ENCODE results near the gene TRUB2.
A peak's percentile ranks its signal among the peaks of the same experiment; 100 is the strongest.
"Not testable (repeated sequence)": the region's sequence is repeated elsewhere in the genome, so short reads cannot be mapped to it uniquely, and the experiment has no call there.

The TRUB2 gene

GRCh38 chr9:128341435-128341849, 19.2 kb upstream of the TRUB2 start:
- peak; percentile 13 to 37 for DNase-seq (ENCODE audit: low read depth in 1 of 2, low spot score in 1 of 2)

- peak in 1 of 2 donors; percentile 14 for DNase-seq (ENCODE audit: low read depth in 1 of 2, low spot score in 1 of 2)
These were observed 18.6 kb upstream of the TRUB2 start for GRCh38 chr9:128340691-128341434.

- DNase-seq (ENCODE audit: low read depth in 1 of 2, low spot score in 1 of 2): peak; percentile 66 to 73
These were observed 17.8 kb upstream of the TRUB2 start, which contains the start of gene SLC27A4 for GRCh38 chr9:128339761-128340690. SLC27A4 (plus strand) TSS chr9:128340527; CDS start chr9:128343133, 2,606 bp downstream.

DNA sequence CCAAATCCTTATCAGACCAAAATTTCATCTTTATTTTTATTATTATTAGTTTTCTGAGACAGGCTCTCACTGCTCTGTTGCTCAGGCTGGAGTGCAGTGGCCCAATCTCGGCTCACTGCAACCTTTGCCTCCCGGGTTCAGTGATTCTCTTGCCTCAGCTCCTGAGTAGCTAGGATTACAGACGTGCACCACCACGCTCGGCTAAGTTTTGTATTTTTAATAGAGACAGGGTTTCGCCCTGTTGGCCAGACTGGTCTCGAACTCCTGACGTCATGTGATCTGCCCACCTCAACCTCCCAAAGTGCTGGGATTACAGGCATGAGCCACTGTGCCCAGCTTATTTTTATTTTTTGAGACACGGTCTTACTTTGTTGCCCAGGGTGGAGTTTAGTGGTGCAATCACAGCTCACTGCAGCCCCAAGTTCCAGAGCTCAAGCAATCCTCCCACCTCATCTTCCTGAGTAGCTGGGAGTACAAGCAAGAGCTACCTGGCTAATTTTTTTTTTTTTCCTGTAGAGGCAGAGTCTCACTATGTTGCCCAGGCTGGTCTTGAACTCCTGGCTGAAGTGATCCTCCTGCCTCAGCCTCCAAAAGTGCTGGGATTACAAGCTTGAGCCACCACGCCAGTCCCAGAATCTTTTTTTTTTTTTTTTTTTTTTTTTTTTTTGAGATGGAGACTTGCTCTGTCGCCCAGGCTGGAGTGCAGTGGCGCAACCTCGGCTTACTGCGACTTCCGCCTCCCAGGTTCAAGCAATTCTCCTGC, 16.8 kb upstream of the TRUB2 start:
- DNase-seq (ENCODE audit: low read depth in 1 of 2, low spot score in 1 of 2): not testable (repeated sequence)

DNA sequence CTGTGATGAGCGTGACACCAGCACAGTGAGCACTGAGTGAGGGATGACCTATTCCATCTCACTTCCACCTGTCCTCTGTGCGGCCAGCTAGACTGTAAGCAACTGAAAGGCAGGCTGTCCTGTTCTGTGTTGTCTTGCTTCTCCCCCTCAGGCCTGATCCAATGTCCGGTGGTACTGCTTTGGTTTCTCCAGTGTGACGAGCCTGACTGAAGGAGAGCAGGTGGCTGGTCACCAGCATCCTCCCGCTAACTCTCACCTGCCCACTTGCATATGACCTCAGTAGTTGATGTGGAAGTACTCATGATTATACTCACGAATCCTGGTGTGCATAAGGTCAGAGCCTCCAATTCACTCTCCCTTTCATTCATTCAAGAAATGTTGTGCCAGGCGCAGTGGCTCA, 15.7 kb upstream of the TRUB2 start:
- DNase-seq (ENCODE audit: low read depth in 1 of 2, low spot score in 1 of 2): no peak

DNA sequence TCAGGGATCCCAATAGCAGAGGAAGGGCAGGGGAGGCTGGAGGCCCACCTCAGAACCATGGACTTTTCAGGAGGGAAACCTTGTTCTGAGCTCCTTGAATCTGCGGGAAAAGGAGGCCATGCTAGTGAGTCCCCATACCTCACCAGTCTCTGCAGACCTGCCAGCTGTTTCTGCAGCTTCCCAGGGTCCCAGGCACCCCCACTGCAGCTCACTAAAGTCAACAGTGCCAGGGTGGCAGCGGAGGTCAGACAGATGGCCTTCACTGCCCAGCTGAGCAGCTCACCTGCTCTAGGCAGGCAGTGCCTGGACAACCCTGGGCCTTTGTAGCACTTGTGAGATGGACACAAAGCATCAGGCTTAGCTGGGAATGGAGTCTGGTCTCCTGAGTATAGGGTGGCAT, 13.7 kb upstream of the TRUB2 start:
- DNase-seq (ENCODE audit: low read depth in 1 of 2, low spot score in 1 of 2): no peak

- DNase-seq (ENCODE audit: low read depth in 1 of 2, low spot score in 1 of 2): no peak
These were observed 12.9 kb upstream of the TRUB2 start for GRCh38 chr9:128335161-128335560.

DNA sequence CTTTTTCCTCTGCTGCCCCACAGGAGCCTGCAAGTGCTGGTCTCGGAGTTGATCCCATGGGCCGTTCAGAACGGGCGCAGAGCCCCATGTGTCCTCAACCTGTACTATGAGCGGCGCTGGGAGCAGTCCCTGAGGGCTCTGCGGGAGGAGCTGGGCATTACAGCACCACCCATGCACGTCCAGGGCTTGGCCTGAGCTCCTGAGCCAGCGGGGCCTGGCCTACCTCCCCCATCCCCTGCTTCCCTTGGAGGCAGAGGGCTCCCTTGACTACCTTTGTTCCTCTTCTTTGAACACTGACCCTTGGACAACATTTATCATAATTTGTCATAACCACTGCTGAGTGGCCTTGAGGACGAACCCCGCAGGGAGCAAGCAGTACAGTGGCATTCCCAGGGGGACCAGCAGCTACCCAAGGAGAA, 11.2 kb upstream of the TRUB2 start:
- no peak for DNase-seq (ENCODE audit: low read depth in 1 of 2, low spot score in 1 of 2)

GRCh38 chr9:128325629-128326028, 3.4 kb upstream of the TRUB2 start:
- no peak for DNase-seq (ENCODE audit: low read depth in 1 of 2, low spot score in 1 of 2)

DNA sequence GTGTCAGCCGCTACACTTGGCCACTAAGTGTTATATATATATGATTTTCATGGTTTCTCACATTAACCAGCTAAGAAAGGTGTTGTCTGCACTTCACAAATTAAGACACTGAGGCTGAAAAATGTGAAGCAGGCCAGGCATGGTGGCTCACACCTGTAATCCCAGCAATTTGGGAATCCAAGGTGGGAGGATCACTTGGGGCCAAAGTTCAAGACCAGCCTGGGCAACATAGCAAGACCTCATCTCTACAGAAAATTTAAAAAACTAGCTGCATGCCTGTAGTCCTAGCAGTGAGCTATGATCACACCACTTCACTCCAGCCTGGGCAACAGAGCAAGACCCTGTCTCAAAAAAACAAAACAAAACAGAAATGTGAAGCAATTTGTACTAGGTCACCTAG, 2.2 kb upstream of the TRUB2 start:
- no peak for DNase-seq (ENCODE audit: low read depth in 1 of 2, low spot score in 1 of 2)

GRCh38 chr9:128323791-128324190, 1.5 kb upstream of the TRUB2 start:
- DNase-seq (ENCODE audit: low read depth in 1 of 2, low spot score in 1 of 2): no peak

DNA sequence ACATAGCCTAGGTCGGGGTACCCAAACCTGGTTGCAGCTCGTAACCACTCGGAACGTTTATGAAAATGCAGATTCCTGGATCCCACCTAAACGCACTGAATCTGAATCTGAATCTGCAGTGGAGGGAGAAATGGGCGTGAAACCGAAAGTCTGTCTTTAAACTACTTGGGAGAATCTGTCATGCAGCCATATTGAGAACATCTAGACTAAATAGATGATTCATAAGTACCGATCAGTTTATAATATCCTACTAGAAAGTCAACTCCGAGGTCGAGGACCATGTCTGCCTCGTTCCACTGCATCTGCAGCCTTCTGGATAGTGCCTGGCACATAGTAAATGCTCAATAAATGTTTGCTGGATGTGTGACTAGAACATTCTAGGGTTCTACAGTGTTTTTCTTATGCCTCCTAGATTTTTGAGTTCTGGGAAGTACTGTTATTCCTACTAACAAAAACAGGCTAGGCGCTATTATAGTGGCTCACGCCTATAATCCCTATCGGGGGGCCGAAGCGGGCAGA, 1.0 kb upstream of the TRUB2 start:
- DNase-seq (ENCODE audit: low read depth in 1 of 2, low spot score in 1 of 2): no peak

DNA sequence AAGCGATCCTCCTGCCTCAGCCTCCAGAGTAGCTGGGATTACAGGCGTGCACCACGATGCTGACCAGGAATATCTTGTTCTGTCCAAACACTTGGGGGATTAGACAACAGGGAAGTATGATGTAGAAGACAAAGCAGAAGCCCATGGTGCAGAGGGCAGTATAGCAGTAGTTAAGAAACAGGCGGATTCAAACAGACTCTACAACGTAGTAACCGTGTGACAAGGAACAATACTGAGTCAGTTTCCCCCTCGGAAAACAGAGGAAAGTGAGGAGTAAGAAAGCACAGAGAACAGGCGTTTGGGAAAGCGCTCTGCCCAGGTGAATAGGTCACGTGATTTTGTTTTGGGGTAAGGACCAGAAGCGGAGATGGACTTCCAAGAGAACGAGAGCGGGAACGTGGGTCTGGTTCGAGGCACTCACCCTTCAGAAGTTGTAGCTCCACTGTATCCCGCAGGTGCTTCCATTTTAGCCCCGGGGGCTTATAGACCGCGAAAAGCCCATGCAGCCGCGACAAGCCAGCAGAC, 306 bp downstream of the TRUB2 start:
- DNase-seq (ENCODE audit: low read depth in 1 of 2, low spot score in 1 of 2): no peak

GRCh38 chr9:128321343-128321742, 904 bp downstream of the TRUB2 start:
- DNase-seq (ENCODE audit: low read depth in 1 of 2, low spot score in 1 of 2): no peak

DNA sequence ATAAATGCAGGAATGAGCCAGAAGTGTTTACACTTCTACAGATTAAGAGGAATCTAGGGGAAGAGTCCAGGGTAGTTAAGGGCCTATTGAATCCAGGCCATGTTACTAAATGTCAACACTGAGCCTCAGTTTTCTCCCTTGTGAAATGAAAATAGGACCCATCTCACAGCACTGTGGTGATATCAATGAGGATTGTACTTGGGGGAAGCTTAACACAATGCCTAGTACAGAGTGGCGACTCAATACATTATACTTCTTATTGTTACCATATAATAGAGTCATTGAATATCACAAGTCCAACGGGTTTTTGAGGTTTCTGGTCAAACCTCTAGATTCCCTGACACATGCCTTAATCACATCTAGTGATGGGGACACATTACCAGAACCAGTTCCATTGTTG, 4.6 kb downstream of the TRUB2 start:
- no peak for DNase-seq (ENCODE audit: low read depth in 1 of 2, low spot score in 1 of 2)

DNA sequence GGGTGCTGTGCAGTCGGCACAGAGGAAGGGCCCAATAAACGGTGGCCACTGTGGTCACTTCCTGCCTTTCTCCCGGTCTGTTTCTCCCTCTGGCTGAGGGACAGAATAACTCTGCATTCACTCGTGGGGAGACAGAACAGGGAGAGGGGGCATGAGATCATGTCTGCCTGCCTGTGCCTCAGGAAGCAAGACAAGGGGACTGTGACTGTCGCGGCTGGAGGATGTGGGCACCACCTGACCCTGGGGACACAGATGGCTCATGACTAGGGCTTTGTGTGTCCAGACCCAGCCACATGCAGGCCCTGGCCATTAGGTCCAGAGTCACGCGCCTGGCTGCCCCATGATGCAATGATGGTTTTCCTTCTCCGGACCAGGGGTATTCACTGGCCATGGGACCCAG, 5.8 kb downstream of the TRUB2 start:
- no peak for DNase-seq (ENCODE audit: low read depth in 1 of 2, low spot score in 1 of 2)

DNA sequence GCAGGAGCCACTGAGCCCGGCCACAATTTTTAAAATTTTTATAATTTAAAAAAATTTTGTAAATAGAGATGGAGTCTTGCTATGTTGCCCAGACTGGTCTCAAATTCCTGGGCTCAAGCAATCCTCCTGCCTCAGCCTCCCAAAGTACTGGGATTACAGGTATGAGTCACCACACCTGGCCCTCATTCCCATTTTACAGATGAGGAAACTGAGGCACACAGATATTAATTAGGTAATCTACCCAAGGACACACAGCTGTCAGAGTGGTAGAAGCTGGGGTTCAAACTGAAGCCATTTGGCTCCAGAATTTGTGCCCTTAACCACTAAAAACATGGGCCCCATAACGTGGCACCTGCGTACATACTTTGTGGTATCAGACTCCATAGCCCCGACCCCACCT, 7.5 kb downstream of the TRUB2 start:
- no peak for DNase-seq (ENCODE audit: low read depth in 1 of 2, low spot score in 1 of 2)

- DNase-seq (ENCODE audit: low read depth in 1 of 2, low spot score in 1 of 2): no peak
These were observed 11.8 kb downstream of the TRUB2 start for GRCh38 chr9:128310461-128310860.

GRCh38 chr9:128309551-128309950, 12.7 kb downstream of the TRUB2 start:
- no peak for DNase-seq (ENCODE audit: low read depth in 1 of 2, low spot score in 1 of 2)

- DNase-seq (ENCODE audit: low read depth in 1 of 2, low spot score in 1 of 2): no peak
These were observed 17.3 kb downstream of the TRUB2 start for GRCh38 chr9:128304971-128305288.

Measured in stimulated activated CD4-positive, alpha-beta T cell treated with anti-CD3 and anti-CD28 coated beads, Interleukin-15, amount 100 ng/mL, for 1 hour (primary cell).